ENCODE measurements around the gene NFIB.

Gene NFIB

GRCh38 chr9:14139287-14139686 lies 174.7 kb downstream of the NFIB start:
- DNase-seq: no peak

- DNase-seq: no peak
Observed at GRCh38 chr9:14136646-14137370, 177.1 kb downstream of the NFIB start.

GRCh38 chr9:14136047-14136635 lies 177.8 kb downstream of the NFIB start:
- no peak for DNase-seq

GRCh38 chr9:14135421-14135820 lies 178.5 kb downstream of the NFIB start:
- no peak for DNase-seq

GRCh38 chr9:14133394-14133793 lies 180.5 kb downstream of the NFIB start:
- no peak for DNase-seq

GRCh38 chr9:14132775-14133174 lies 181.2 kb downstream of the NFIB start:
- DNase-seq: no peak

- no peak for DNase-seq
Observed at GRCh38 chr9:14131356-14132088, 182.4 kb downstream of the NFIB start.

GRCh38 chr9:14127656-14128055 lies 186.3 kb downstream of the NFIB start:
- DNase-seq: no peak

GRCh38 chr9:14119694-14120514 lies 194.0 kb downstream of the NFIB start:
- no peak for DNase-seq

GRCh38 chr9:14112226-14112625 lies 201.7 kb downstream of the NFIB start:
- DNase-seq: no peak

- DNase-seq: no peak
Observed at GRCh38 chr9:14111696-14112095, 202.2 kb downstream of the NFIB start.

GRCh38 chr9:14107977-14108376 lies 206.0 kb downstream of the NFIB start:
- no peak for DNase-seq

GRCh38 chr9:14107495-14107894 lies 206.4 kb downstream of the NFIB start:
- DNase-seq: no peak

GRCh38 chr9:14106699-14107098 lies 207.2 kb downstream of the NFIB start:
- no peak for DNase-seq

GRCh38 chr9:14104496-14104895 lies 209.4 kb downstream of the NFIB start:
- no peak for DNase-seq

GRCh38 chr9:14103115-14103514 lies 210.8 kb downstream of the NFIB start:
- no peak for DNase-seq

- no peak for DNase-seq
Observed at GRCh38 chr9:14099737-14100136, 214.2 kb downstream of the NFIB start.

- no peak for DNase-seq
Observed at GRCh38 chr9:14098486-14099180, 215.3 kb downstream of the NFIB start.

GRCh38 chr9:14097666-14098415 lies 216.1 kb downstream of the NFIB start:
- DNase-seq: no peak

GRCh38 chr9:14097215-14097614 lies 216.7 kb downstream of the NFIB start:
- DNase-seq: no peak

- DNase-seq: no peak
Observed at GRCh38 chr9:14096258-14096922, 217.6 kb downstream of the NFIB start.
